ENCODE results near the gene SYT13.

GRCh38 chr11:45321669-45322068, 35.5 kb upstream of the SYT13 start:
- TF ChIP-seq CTCF (IDR thresholded peaks at IDR 0.05) (no peak), POLR2A (IDR thresholded peaks at IDR 0.05) (no peak), EP300 (IDR thresholded peaks at IDR 0.05) (no peak)
